HG03196 (cell line): Measurements from ENCODE around the gene PTGER4.
"Not testable (repeated sequence)": the region's sequence is repeated elsewhere in the genome, so short reads cannot be mapped to it uniquely, and the experiment has no call there.

Source experiments
- ATAC-seq: cut with Tn5 transposase; IDR thresholded peaks from one replicate; pipeline ENCODE4 v1.9.1; 2021; ENCODE audit not compliant: unreplicated experiment

PTGER4 gene

GRCh38 chr5:40688996-40689395 lies 9.3 kb downstream of the PTGER4 start:
- no peak for ATAC-seq

- peak; percentile 65 for ATAC-seq
Measured at GRCh38 chr5:40689438-40689837, 9.7 kb downstream of the PTGER4 start.

DNA sequence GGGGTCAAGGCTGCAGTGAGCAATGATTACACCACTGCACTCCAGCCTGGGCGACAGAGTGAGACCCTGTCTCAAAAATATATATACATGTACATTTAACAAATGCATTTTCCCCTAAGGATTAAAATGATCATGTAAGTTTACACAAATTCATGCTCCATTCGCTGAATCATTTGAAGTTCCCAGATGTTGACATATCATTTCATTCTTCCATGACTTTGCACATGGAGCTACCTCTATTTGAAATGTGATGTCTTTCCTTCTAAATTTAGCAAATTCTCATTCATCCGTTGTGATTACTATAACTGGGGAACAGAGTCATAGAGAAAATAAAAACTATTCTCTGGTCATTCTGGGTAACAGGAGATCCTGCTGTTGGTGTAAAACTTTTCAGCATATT lies 10.6 kb downstream of the PTGER4 start:
- ATAC-seq, result no peak

GRCh38 chr5:40691894-40692293 lies 12.2 kb downstream of the PTGER4 start:
- ATAC-seq, result no peak

DNA sequence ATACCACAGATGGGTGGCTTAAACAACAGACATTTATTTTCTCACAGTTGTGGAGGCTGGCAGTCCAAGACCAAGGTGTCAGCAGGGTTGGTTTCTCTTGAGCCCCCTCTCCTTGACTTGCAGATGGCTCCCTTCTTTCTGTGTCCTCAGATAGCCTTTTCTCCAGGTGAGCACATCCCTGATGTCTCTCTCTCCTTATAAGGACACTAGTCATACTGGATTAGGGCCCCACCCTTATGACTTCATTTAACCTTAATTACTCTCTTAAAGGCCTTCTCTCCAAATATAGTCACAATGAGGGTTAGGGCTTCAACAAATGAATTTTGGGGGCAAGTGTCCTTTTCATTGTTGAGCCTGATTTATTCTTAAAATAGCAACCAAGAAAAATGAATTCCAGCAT lies 14.7 kb downstream of the PTGER4 start:
- ATAC-seq, result no peak

GRCh38 chr5:40700116-40700782 lies 20.5 kb downstream of the PTGER4 start:
- ATAC-seq, result no peak

DNA sequence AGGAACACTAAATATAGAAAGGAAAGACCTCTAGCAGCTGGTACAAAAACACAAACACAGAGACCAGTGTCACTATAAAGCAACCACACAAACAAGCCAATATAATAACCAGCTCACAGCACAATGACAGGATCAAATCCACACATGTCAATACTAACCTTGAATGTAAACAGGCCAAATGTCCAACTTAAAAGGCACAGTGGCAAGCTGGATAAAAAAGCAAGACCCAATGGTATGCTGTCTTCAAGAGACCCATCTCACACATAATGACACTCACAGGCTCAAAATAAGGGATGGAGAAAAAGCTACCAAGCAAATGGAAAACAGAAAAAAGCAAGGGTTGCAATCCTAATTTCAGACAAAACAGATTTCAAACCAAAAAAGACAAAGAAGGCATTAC lies 22.3 kb downstream of the PTGER4 start:
- not testable (repeated sequence) for ATAC-seq

DNA sequence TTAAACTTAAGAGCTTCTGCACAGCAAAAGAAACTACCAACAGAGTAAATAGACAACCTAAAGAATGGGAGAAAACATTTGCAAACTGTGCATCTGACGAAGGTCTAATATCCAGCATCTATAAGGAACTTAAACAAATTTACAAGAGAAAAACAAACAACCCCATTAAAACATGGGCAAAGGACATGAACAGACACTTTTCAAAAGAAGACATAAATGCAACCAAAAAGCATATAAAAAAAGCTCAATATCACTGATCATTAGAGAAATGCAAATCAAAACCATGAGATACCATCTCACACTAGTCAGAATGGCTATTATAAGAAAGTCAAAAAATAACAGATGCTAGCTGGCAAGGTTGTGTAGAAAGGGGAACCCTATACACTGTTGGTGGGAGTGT lies 25.8 kb downstream of the PTGER4 start:
- not testable (repeated sequence) for ATAC-seq

DNA sequence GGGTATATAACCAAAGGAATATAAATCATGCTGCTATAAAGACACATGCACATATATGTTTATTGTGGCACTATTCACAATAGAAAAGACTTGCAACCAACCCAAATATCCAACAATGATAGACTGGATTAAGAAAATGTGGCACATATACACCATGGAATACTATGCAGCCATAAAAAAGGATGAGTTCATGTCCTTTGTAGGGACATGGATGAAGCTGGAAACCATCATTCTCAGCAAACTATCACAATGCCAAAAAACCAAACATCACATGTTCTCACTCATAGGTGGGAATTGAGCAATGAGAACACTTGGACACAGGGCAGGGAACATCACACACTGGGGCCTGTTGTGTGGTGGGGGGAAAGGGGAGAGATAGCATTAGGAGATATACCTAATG lies 30.9 kb downstream of the PTGER4 start:
- not testable (repeated sequence) for ATAC-seq

GRCh38 chr5:40714001-40714400 lies 34.3 kb downstream of the PTGER4 start:
- ATAC-seq, result no peak

GRCh38 chr5:40716000-40716399 lies 36.3 kb downstream of the PTGER4 start:
- no peak for ATAC-seq

DNA sequence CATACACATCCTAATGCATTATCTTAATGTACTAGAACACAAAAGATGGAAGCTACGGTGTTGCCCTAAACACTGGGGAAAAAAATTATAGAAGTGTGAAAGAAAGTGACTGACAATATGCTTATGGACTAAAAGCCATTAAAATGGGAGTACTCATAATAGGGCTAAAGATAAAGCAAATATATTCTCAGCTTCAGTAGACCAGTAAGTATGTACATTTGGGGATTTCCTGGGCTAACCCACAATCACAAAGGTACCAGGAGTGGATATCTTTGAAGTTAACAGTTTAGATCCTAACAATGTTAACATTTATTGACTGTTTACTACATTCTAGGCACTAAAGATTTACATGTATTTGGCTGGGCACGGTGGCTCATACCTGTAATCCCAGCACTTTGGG lies 36.9 kb downstream of the PTGER4 start:
- ATAC-seq, result no peak

GRCh38 chr5:40717281-40717680 lies 37.6 kb downstream of the PTGER4 start:
- no peak for ATAC-seq

- no peak for ATAC-seq
Measured at GRCh38 chr5:40720069-40720468, 40.4 kb downstream of the PTGER4 start.

DNA sequence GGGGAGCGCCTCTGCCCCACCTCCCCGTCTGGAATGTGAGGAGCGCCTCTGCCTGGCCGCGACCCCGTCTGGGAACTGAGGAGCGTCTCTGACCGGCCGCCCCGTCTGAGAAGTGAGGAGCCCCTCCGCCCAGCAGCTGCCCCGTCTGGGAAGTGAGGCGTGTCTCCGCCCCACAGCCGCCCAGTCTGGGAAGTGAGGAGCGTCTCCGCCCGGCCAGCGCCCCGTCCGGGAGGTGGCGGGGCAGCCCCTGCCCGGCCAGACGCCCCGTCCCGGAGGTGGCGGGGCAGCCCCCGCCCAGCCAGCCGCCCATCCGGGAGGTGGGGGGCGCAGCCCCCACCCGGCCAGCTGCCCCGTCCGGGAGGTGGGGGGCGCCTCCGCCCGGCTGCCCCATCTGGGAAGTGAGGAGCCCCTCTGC lies 42.8 kb downstream of the PTGER4 start:
- ATAC-seq, result not testable (repeated sequence)

DNA sequence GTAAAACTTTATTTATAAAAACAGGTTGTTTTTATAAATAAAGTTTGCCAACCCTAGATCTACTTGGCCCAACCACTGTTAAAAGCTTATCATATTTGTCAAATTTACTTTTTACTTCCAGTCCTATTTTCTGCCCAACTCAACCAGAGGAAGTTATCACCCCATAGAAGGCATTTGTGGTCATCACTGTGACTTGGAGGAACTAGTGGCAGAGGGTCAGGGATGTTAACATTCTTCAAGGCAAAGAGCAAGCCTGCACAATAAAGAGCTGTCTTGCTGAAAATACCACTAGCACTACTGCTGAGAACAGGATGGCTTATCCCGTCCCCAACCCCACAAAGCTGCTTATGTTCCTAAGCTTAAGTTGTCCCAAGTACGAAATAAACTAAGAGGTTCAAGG lies 53.7 kb downstream of the PTGER4 start:
- no peak for ATAC-seq

- ATAC-seq, result no peak
Measured at GRCh38 chr5:40733879-40734563, 54.3 kb downstream of the PTGER4 start.

DNA sequence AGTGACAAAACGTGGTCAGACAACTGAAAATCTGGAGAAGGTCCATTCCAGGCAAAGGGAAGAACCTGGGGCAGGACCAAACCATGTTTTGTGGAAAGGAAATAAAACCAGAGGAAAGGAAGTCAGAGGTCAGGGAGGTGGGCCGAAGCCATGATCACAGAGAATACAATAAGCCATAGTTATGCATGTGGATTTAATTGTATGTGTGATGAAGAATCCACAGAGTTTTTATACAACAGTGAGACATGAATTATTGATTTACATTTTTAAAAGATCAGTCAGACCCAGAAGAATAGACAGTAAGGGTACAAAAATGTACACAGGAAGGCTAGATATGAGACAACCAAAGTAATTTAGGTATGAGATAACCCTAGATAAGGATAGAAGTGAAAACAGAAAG lies 55.3 kb downstream of the PTGER4 start:
- no peak for ATAC-seq

GRCh38 chr5:40735609-40736008 lies 55.9 kb downstream of the PTGER4 start:
- no peak for ATAC-seq

DNA sequence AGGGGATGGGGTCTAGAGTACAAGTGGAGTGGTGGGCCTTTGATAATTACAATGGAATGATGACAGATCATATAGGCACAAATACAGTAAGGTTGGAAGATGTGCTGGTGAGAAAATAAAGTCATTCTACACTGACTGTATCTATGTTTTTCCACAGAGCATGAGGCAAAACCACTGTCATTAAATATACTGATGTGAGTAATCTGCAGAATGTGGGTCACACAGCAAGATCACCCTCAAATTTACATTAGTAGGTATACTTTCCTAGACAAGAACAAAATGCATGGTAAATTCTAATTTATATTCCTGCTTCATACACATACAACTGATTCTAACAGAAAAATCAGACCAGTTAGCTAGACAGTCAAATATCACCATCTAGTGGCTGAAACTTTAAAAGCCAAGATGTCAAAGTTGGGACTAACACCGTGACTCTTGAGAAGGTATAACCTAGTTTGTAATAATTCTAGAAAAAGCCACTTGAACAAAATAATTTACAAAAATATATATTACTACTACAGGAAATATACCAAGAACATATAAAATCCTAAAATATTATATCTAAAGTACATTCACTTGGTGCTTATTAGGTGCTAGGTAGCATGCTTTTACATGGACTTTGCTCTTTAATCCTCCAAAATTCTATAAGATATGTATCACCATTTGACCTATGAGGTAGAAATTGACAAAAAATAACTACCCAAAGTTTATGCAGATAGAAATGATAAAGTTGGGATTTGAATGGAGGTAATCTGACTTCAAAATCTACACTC lies 56.6 kb downstream of the PTGER4 start:
- ATAC-seq, result no peak

DNA sequence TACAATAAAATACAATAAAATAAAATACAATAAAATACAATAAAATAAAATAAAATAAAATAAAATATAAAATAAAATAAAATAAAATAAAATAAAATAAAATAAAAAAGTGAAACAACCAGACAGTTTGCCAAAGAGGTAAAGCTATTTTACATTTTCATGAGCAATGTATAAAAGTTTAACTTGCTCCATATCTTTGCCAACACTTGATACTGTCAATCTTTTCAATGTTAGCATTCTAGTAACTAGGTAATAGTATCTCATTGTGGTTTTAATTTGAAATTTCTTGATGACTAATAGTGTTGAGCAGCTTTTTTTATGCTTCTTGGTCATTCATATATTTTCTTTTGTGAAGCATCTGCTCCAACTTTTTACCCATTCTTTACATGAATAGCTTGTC lies 58.8 kb downstream of the PTGER4 start:
- ATAC-seq, result no peak
